Activated CD8-positive, alpha-beta T cell treated with anti-CD3 and anti-CD28 coated beads for 36 hours (primary cell): ENCODE results near the gene EIF4E1B. TPM values are rescaled to one million over a fixed set of nuclear protein-coding genes. Genes with fewer than 3 reads are reported as not detected.

ENCODE experiments used
- ATAC-seq: fragments of 200-7000 bp; cut with Tn5 transposase; one replicate; pipeline ENCODE4 v1.10.0; 2021; ENCODE audit warnings: mild to moderate bottlenecking, moderate library complexity
- CTCF ChIA-PET: fragments of 350-600 bp; sonication (Branson Sonifier 250); formaldehyde crosslinking; loops from one replicate; lab custom pipeline; 2021; ENCODE audit warnings: antibody characterized with exemption; lab: Charles Lee
- POLR2A ChIA-PET: fragments of 350-600 bp; sonication (Branson Sonifier 250); formaldehyde crosslinking; loops from one replicate; lab custom pipeline; 2021; ENCODE audit warnings: antibody characterized with exemption; lab: Charles Lee
- DNase-seq: peaks from one replicate; pipeline ENCODE4 v3.0.0-alpha.2; 2020
- H3K27ac Mint-ChIP-seq: one replicate; pipeline ENCODE4 v1.8.0; 2021; ENCODE audit warnings: mild to moderate bottlenecking, mixed read lengths
- H3K27me3 Mint-ChIP-seq: one replicate; pipeline ENCODE4 v1.8.0; 2021; ENCODE audit warnings: mixed read lengths
- H3K36me3 Mint-ChIP-seq: one replicate; pipeline ENCODE4 v1.8.0; 2021; ENCODE audit warnings: low read depth, mixed read lengths
- H3K4me1 Mint-ChIP-seq: one replicate; pipeline ENCODE4 v1.8.0; 2021; ENCODE audit warnings: low read depth, mixed read lengths
- H3K4me3 Mint-ChIP-seq: one replicate; pipeline ENCODE4 v1.8.0; 2021; ENCODE audit warnings: mild to moderate bottlenecking, moderate library complexity, mixed read lengths
- H3K9me3 Mint-ChIP-seq: one replicate; pipeline ENCODE4 v1.8.0; 2021; ENCODE audit warnings: mixed read lengths
- CTCF ChIP-seq: fragments of 200-600 bp; IDR thresholded peaks from one replicate; pipeline ENCODE4 v1.8.0; 2022; ENCODE audit warnings: antibody characterized with exemption, mild to moderate bottlenecking
- intact Hi-C: fragments of 100-400 bp; cut with micrococcal nuclease; formaldehyde crosslinking; loops from one replicate; pipeline ENCODE4 v1.10.0; 2022
- total RNA-seq, 2 experiments: library from RNA; stranded (reverse); gene quantifications; one replicate each; pipeline ENCODE4 v1.2.3, GENCODE V29; 2021

The EIF4E1B gene
- total RNA-seq, 2 experiments from 2014 or later = not detected

- CTCF ChIA-PET = no interaction called here
- H3K4me3 Mint-ChIP-seq = no peak overlapping the region
- intact Hi-C loops = no loop called here
- peaks cover 21% of the 10 kb centered on the region for H3K27me3 Mint-ChIP-seq
- DNase-seq (no peak), ATAC-seq (no peak)
- POLR2A ChIA-PET = interaction anchor here (1.3 kb wide), 1 partner anchor 10 kb away, joined by 4 read pairs; no protein-coding TSS in a partner anchor
- H3K4me1 Mint-ChIP-seq = peaks cover 10% of the 10 kb centered on the region
- H3K36me3 Mint-ChIP-seq = no peaks in the 10 kb centered on the region
- H3K27ac Mint-ChIP-seq = no peak overlapping the region
- no peak for TF ChIP-seq CTCF
- H3K9me3 Mint-ChIP-seq = no peaks in the 10 kb centered on the region
These were observed 7.1 kb downstream of the EIF4E1B start for GRCh38 chr5:176637556-176637955.

- ATAC-seq = no peak
- Mint-ChIP-seq H3K4me1 (peaks cover 10% of the 10 kb centered on the region), H3K4me3 (no peak overlapping the region), H3K9me3 (no peaks in the 10 kb centered on the region), H3K36me3 (no peaks in the 10 kb centered on the region), H3K27me3 (peaks cover 17% of the 10 kb centered on the region), H3K27ac (no peak overlapping the region)
- TF ChIP-seq CTCF = no peak
- intact Hi-C loops = no loop called here
- CTCF ChIA-PET = no interaction called here
- POLR2A ChIA-PET = interaction anchor here (0.5 to 1.3 kb wide), 2 partner anchors 9 to 20 kb away, joined by 3 to 4 read pairs; no protein-coding TSS in a partner anchor
- no peak for DNase-seq
These were observed 8.0 kb downstream of the EIF4E1B start for GRCh38 chr5:176638437-176638836.

- Mint-ChIP-seq H3K36me3 (no peaks in the 10 kb centered on the region), H3K9me3 (no peaks in the 10 kb centered on the region), H3K4me3 (no peak overlapping the region), H3K27me3 (peaks cover 10% of the 10 kb centered on the region), H3K27ac (no peak overlapping the region), H3K4me1 (peaks cover 6% of the 10 kb centered on the region)
- intact Hi-C loops = no loop called here
- no peak for TF ChIP-seq CTCF
- no peak for DNase-seq
- no peak for ATAC-seq
- CTCF ChIA-PET = interaction anchor here (1.0 to 1.4 kb wide), 2 partner anchors 9 to 19 kb away, joined by 3 read pairs; partner anchors contain the start of genes EIF4E1B and SNCB
- POLR2A ChIA-PET = no interaction called here
These were observed 8.7 kb downstream of the EIF4E1B start for GRCh38 chr5:176639208-176639607.

- Mint-ChIP-seq H3K4me1 (peaks cover 6% of the 10 kb centered on the region), H3K36me3 (no peaks in the 10 kb centered on the region), H3K9me3 (no peaks in the 10 kb centered on the region), H3K27me3 (peaks cover 6% of the 10 kb centered on the region), H3K4me3 (no peak overlapping the region), H3K27ac (no peak overlapping the region)
- ChIA-PET POLR2A (no interaction called here), CTCF (interaction anchor here (1.0 to 1.4 kb wide), 3 partner anchors 10 to 21 kb away, joined by 3 to 4 read pairs (median 3); partner anchors contain the start of genes EIF4E1B and SNCB)
- TF ChIP-seq CTCF = no peak
- intact Hi-C loops = no loop called here
- DNase-seq = no peak
- ATAC-seq = no peak
These were observed 9.5 kb downstream of the EIF4E1B start for GRCh38 chr5:176639981-176640380.

GRCh38 chr5:176640616-176641015 is 10.1 kb downstream of the EIF4E1B start:
- no peak for ATAC-seq
- no peak for TF ChIP-seq CTCF
- CTCF ChIA-PET = interaction anchor here (1.0 to 1.4 kb wide), 2 partner anchors 10 to 20 kb away, joined by 3 to 4 read pairs; partner anchors contain the start of genes EIF4E1B and SNCB

More at GRCh38 chr5:176640616-176641015, 10.1 kb downstream of the EIF4E1B start:
- Mint-ChIP-seq H3K27ac (no peak overlapping the region), H3K4me3 (no peak overlapping the region), H3K9me3 (no peaks in the 10 kb centered on the region), H3K36me3 (no peaks in the 10 kb centered on the region), H3K27me3 (peaks cover 1% of the 10 kb centered on the region), H3K4me1 (peaks cover 6% of the 10 kb centered on the region)
- POLR2A ChIA-PET = no interaction called here
- intact Hi-C loops = no loop called here
- no peak for DNase-seq
